GM12891 (cell line): Measurements from ENCODE around the gene B3GALT2.

ENCODE experiments used
- POLR2A ChIP-seq: IDR thresholded peaks from 2 replicates; pipeline ENCODE4 v1.6.1; 2011; ENCODE audit warnings: low read depth, low read length, control low read depth
- POLR2AphosphoS5 ChIP-seq: IDR thresholded peaks from 2 replicates; pipeline ENCODE4 v1.6.1; 2011; ENCODE audit warnings: low read depth, low read length, control low read depth
- POU2F2 ChIP-seq: IDR thresholded peaks from 2 replicates; pipeline ENCODE4 v1.6.1; 2011; ENCODE audit warnings: low read depth, mild to moderate bottlenecking, control low read depth, low read length, moderate library complexity
- SPI1 ChIP-seq: IDR thresholded peaks from 2 replicates; pipeline ENCODE4 v1.6.1; 2011; ENCODE audit warnings: low read depth, low read length, control low read depth

- TF ChIP-seq POLR2A (no peak), POLR2AphosphoS5 (no peak), POU2F2 (no peak), SPI1 (no peak)
Measured at GRCh38 chr1:193131266-193131860, 55.0 kb downstream of the B3GALT2 start.
